HEK293 (cell line): ENCODE data around the gene EEF1AKMT3.

Source experiments
- CTCF ChIA-PET: fragments of 350-600 bp; formaldehyde crosslinking; extraction: SDS; loops from one replicate; lab custom pipeline; 2021; ENCODE audit warnings: antibody characterized with exemption; lab: Yijun Ruan, JAX
- POLR2A ChIA-PET: fragments of 300-600 bp; formaldehyde crosslinking; extraction: SDS; loops from one replicate; lab custom pipeline; 2020; ENCODE audit warnings: antibody characterized with exemption, inconsistent platforms; lab: Yijun Ruan, JAX
- H3K27ac ChIP-seq: fragments of 200-500 bp; sonication (Bioruptor generic); 2 replicates; pipeline ENCODE4 v1.5.1; 2014; ENCODE audit warnings: low read depth, low read length, control low read depth, inconsistent platforms; ENCODE audit errors: extremely low read depth
- H3K36me3 ChIP-seq, 2 experiments: fragments of 200-500 bp in 1 of 2; sonication (Bioruptor generic) in 1 of 2; 1 replicate in 1 of 2; 2 replicates in 1 of 2; pipeline ENCODE4 v1.5.1; 2014 to 2017; ENCODE audit warnings: inconsistent platforms in 2 of 2, low read length in 2 of 2; ENCODE audit not compliant: control insufficient read depth in 2 of 2, insufficient read depth in 1 of 2
- H3K4me1 ChIP-seq: fragments of 200-500 bp; sonication (Bioruptor generic); 2 replicates; pipeline ENCODE4 v1.5.1; 2014; ENCODE audit warnings: mild to moderate bottlenecking, low read length, inconsistent platforms; ENCODE audit not compliant: control insufficient read depth, insufficient read depth
- H3K4me3 ChIP-seq: 2 replicates; pipeline ENCODE4 v1.5.1; 2011; ENCODE audit warnings: low read depth, mild to moderate bottlenecking, control low read depth, low read length, moderate library complexity
- H3K9me3 ChIP-seq: fragments of 200-500 bp; sonication (Bioruptor generic); 2 replicates; pipeline ENCODE4 v1.5.1; 2014; ENCODE audit warnings: low read depth, low read length, inconsistent platforms; ENCODE audit not compliant: control insufficient read depth, insufficient read depth
- IKZF3 ChIP-seq: fragments of 450-650 bp; IDR thresholded peaks from 2 replicates; pipeline ENCODE4 v1.5.0; 2018; ENCODE audit warnings: missing biosample characterization, mild to moderate bottlenecking, missing genetic modification characterization, moderate library complexity
- TRIM28 ChIP-seq: IDR thresholded peaks from 2 replicates; pipeline ENCODE4 v1.6.1; 2011; ENCODE audit warnings: low read length, control low read depth, borderline replicate concordance
- YY1 ChIP-seq: fragments of 450-650 bp; formaldehyde crosslinking; IDR thresholded peaks from 2 replicates; pipeline ENCODE4 v1.5.1; 2018; ENCODE audit warnings: missing biosample characterization, missing genetic modification characterization
- ZNF157 ChIP-seq: fragments of 450-650 bp; formaldehyde crosslinking; IDR thresholded peaks from 2 replicates; pipeline ENCODE4 v1.5.1; 2016; ENCODE audit warnings: missing biosample characterization, missing genetic modification characterization
- ZNF184 ChIP-seq: fragments of 450-650 bp; IDR thresholded peaks from 2 replicates; pipeline ENCODE4 v1.5.1; 2018; ENCODE audit warnings: missing biosample characterization, mild to moderate bottlenecking, missing genetic modification characterization
- ZNF221 ChIP-seq: fragments of 450-650 bp; formaldehyde crosslinking; IDR thresholded peaks from 2 replicates; pipeline ENCODE4 v1.5.1; 2017; ENCODE audit warnings: missing biosample characterization, missing genetic modification characterization, borderline replicate concordance
- ZNF23 ChIP-seq: fragments of 450-650 bp; formaldehyde crosslinking; IDR thresholded peaks from 2 replicates; pipeline ENCODE4 v1.5.1; 2016; ENCODE audit warnings: missing biosample characterization, missing genetic modification characterization, borderline replicate concordance
- ZNF366 ChIP-seq: fragments of 450-650 bp; formaldehyde crosslinking; conservative IDR thresholded peaks from 2 replicates; pipeline ENCODE4 v1.5.1; 2016; ENCODE audit warnings: missing biosample characterization, missing genetic modification characterization
- ZNF394 ChIP-seq: fragments of 450-650 bp; formaldehyde crosslinking; IDR thresholded peaks from 2 replicates; pipeline ENCODE4 v1.5.1; 2016; ENCODE audit warnings: missing biosample characterization, missing genetic modification characterization, mild to moderate bottlenecking, moderate library complexity, borderline replicate concordance
- ZNF48 ChIP-seq: fragments of 450-650 bp; formaldehyde crosslinking; IDR thresholded peaks from 2 replicates; pipeline ENCODE4 v1.5.1; 2016; ENCODE audit warnings: missing biosample characterization, missing genetic modification characterization
- ZNF585B ChIP-seq: fragments of 450-650 bp; formaldehyde crosslinking; IDR thresholded peaks from 2 replicates; pipeline ENCODE4 v1.5.1; 2016; ENCODE audit warnings: missing biosample characterization, missing genetic modification characterization
- ZNF629 ChIP-seq: fragments of 450-650 bp; formaldehyde crosslinking; IDR thresholded peaks from 2 replicates; pipeline ENCODE4 v1.5.1; 2017; ENCODE audit warnings: missing biosample characterization, missing genetic modification characterization
- ZNF654 ChIP-seq: fragments of 450-650 bp; formaldehyde crosslinking; IDR thresholded peaks from 2 replicates; pipeline ENCODE4 v1.5.1; 2016; ENCODE audit warnings: low read depth, missing biosample characterization, missing genetic modification characterization
- ZNF658 ChIP-seq: fragments of 450-650 bp; formaldehyde crosslinking; IDR thresholded peaks from 2 replicates; pipeline ENCODE4; 2016; ENCODE audit warnings: missing biosample characterization, missing genetic modification characterization
- ZNF701 ChIP-seq: fragments of 450-650 bp; formaldehyde crosslinking; IDR thresholded peaks from 2 replicates; pipeline ENCODE4 v1.5.1; 2016; ENCODE audit warnings: missing biosample characterization, missing genetic modification characterization
- ZNF830 ChIP-seq: fragments of 450-650 bp; IDR thresholded peaks from 2 replicates; pipeline ENCODE4 v1.5.0; 2018; ENCODE audit warnings: missing biosample characterization, missing genetic modification characterization, low read depth, mild to moderate bottlenecking, moderate library complexity
- TF ChIP-seq, protein P1 (sequence below): fragments of 450-650 bp; formaldehyde crosslinking; optimal IDR thresholded peaks from 2 replicates; pipeline ENCODE3; 2016; ENCODE audit warnings: missing biosample characterization, mild to moderate bottlenecking, missing genetic modification characterization
- TF ChIP-seq, protein P2 (sequence below): fragments of 450-650 bp; formaldehyde crosslinking; IDR thresholded peaks from 2 replicates; pipeline ENCODE4 v1.5.1; 2017; ENCODE audit warnings: missing biosample characterization, missing genetic modification characterization
- TF ChIP-seq, protein P3 (sequence below): fragments of 450-650 bp; IDR thresholded peaks from 2 replicates; pipeline ENCODE4 v1.5.1; 2018; ENCODE audit warnings: missing biosample characterization, missing genetic modification characterization
- TF ChIP-seq, protein P4 (sequence below): fragments of 450-650 bp; formaldehyde crosslinking; IDR thresholded peaks from 2 replicates; pipeline ENCODE4 v1.5.1; 2016; ENCODE audit warnings: missing biosample characterization, missing genetic modification characterization, borderline replicate concordance
- TF ChIP-seq, protein P5 (sequence below): fragments of 450-650 bp; formaldehyde crosslinking; IDR thresholded peaks from 2 replicates; pipeline ENCODE4 v1.5.1; 2016; ENCODE audit warnings: missing biosample characterization, missing genetic modification characterization
- TF ChIP-seq, protein P6 (sequence below): fragments of 450-650 bp; formaldehyde crosslinking; IDR thresholded peaks from 2 replicates; pipeline ENCODE4 v1.5.1; 2017; ENCODE audit warnings: missing biosample characterization, missing genetic modification characterization

EEF1AKMT3 gene

DNA sequence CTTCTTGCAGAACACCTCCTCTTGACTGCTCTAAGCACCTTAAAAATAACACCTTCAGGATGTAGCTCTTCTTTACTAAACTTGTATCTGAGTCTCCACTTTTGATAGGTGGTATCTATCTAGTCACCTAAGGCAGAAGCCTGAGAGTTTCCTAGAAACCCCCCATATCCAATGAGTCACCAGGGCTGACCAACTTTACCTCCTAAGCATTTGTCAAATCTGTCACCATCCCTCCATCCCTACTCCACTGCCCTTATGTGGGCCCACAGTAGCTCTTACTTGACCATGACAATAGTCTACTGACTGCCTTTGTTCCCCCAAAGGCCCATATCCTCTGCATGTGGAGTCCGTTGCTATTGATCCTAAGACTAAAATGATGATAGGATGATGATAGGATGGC is 30.2 kb downstream of the EEF1AKMT3 start:
- H3K27ac ChIP-seq: no peak overlapping the region
- peaks cover 8 to 59% of the 10 kb centered on the region in 2 experiments; a peak in 2 of 3 replicates for H3K36me3 ChIP-seq
- H3K4me3 ChIP-seq: no peak overlapping the region
- ChIA-PET POLR2A (interaction anchor here (1.2 kb wide), 1 partner anchor 19 kb away, joined by 4 read pairs; no protein-coding TSS in a partner anchor), CTCF (interaction anchor here (0.6 to 3.1 kb wide), 24 partner anchors 9 to 1611 kb away, joined by 3 to 27 read pairs (median 4); partner anchors contain the start of genes AVIL and TSFM)
- H3K9me3 ChIP-seq: no peaks in the 10 kb centered on the region
- H3K4me1 ChIP-seq: no peaks in the 10 kb centered on the region
- TF ChIP-seq ZNF157 (tag by site-specific recombination) (peak; percentile 47), ZNF221 (tag by site-specific recombination) (no peak), TRIM28 (no peak), YY1 (tag by site-specific recombination) (no peak), ZNF366 (tag by site-specific recombination) (peak; percentile 49; the same call in 1 of the 2 replicates), ZNF585B (no peak), ZNF629 (tag by site-specific recombination) (no peak), ZNF184 (tag by site-specific recombination) (no peak), ZNF394 (no peak), ZNF48 (no peak)
- TF ChIP-seq, protein P1, sequence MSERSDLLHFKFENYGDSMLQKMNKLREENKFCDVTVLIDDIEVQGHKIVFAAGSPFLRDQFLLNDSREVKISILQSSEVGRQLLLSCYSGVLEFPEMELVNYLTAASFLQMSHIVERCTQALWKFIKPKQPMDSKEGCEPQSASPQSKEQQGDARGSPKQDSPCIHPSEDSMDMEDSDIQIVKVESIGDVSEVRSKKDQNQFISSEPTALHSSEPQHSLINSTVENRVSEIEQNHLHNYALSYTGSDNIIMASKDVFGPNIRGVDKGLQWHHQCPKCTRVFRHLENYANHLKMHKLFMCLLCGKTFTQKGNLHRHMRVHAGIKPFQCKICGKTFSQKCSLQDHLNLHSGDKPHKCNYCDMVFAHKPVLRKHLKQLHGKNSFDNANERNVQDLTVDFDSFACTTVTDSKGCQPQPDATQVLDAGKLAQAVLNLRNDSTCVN (tag by site-specific recombination): no peak
- TF ChIP-seq, protein P2, sequence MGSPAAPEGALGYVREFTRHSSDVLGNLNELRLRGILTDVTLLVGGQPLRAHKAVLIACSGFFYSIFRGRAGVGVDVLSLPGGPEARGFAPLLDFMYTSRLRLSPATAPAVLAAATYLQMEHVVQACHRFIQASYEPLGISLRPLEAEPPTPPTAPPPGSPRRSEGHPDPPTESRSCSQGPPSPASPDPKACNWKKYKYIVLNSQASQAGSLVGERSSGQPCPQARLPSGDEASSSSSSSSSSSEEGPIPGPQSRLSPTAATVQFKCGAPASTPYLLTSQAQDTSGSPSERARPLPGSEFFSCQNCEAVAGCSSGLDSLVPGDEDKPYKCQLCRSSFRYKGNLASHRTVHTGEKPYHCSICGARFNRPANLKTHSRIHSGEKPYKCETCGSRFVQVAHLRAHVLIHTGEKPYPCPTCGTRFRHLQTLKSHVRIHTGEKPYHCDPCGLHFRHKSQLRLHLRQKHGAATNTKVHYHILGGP (tag by site-specific recombination): peak; percentile 16; the same call in 1 of the 2 replicates

DNA sequence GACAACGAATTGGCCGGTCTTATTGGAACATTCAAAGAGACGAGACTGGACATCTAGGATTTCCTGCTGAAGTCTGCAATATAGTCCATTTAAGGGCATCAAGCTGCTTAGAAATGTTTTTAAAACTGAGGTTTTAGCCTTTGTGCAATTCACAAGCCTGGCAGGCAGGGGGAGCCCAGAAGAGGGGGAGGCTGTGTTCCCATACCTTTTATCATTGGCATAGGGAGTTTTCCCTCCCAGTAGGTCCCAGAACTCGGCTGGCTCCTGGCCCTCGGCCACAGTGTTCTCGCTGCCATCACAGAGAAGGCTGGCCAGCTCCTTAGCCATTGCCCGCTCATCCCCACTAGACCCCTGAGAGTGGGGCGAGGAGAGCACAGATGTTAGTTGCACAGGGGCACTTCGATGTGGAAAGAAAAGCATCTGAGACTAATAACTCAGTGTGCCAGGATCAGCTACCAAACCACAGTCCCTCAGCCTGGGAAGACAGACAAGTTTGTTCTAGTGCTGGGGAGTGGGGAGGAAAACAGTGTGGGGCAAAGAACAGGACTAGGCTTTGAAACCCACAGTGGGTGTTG is 31.0 kb downstream of the EEF1AKMT3 start:
- Histone ChIP-seq H3K36me3 (peaks cover 8 to 61% of the 10 kb centered on the region in 2 experiments; a peak in 2 of 3 replicates), H3K4me1 (no peaks in the 10 kb centered on the region), H3K4me3 (no peak overlapping the region), H3K27ac (no peak overlapping the region), H3K9me3 (no peaks in the 10 kb centered on the region)
- POLR2A ChIA-PET: interaction anchor here (1.2 kb wide), 1 partner anchor 20 kb away, joined by 4 read pairs; no protein-coding TSS in a partner anchor
- CTCF ChIA-PET: interaction anchor here (0.6 to 3.1 kb wide), 25 partner anchors 9 to 1612 kb away, joined by 3 to 27 read pairs (median 4); partner anchors contain the start of genes AVIL and TSFM
- TF ChIP-seq ZNF701: no peak
- no peak for TF ChIP-seq ZNF830 (tag by site-specific recombination)
- TF ChIP-seq, protein P3, sequence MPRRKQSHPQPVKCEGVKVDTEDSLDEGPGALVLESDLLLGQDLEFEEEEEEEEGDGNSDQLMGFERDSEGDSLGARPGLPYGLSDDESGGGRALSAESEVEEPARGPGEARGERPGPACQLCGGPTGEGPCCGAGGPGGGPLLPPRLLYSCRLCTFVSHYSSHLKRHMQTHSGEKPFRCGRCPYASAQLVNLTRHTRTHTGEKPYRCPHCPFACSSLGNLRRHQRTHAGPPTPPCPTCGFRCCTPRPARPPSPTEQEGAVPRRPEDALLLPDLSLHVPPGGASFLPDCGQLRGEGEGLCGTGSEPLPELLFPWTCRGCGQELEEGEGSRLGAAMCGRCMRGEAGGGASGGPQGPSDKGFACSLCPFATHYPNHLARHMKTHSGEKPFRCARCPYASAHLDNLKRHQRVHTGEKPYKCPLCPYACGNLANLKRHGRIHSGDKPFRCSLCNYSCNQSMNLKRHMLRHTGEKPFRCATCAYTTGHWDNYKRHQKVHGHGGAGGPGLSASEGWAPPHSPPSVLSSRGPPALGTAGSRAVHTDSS (tag by site-specific recombination): no peak
- TF ChIP-seq, protein P4, sequence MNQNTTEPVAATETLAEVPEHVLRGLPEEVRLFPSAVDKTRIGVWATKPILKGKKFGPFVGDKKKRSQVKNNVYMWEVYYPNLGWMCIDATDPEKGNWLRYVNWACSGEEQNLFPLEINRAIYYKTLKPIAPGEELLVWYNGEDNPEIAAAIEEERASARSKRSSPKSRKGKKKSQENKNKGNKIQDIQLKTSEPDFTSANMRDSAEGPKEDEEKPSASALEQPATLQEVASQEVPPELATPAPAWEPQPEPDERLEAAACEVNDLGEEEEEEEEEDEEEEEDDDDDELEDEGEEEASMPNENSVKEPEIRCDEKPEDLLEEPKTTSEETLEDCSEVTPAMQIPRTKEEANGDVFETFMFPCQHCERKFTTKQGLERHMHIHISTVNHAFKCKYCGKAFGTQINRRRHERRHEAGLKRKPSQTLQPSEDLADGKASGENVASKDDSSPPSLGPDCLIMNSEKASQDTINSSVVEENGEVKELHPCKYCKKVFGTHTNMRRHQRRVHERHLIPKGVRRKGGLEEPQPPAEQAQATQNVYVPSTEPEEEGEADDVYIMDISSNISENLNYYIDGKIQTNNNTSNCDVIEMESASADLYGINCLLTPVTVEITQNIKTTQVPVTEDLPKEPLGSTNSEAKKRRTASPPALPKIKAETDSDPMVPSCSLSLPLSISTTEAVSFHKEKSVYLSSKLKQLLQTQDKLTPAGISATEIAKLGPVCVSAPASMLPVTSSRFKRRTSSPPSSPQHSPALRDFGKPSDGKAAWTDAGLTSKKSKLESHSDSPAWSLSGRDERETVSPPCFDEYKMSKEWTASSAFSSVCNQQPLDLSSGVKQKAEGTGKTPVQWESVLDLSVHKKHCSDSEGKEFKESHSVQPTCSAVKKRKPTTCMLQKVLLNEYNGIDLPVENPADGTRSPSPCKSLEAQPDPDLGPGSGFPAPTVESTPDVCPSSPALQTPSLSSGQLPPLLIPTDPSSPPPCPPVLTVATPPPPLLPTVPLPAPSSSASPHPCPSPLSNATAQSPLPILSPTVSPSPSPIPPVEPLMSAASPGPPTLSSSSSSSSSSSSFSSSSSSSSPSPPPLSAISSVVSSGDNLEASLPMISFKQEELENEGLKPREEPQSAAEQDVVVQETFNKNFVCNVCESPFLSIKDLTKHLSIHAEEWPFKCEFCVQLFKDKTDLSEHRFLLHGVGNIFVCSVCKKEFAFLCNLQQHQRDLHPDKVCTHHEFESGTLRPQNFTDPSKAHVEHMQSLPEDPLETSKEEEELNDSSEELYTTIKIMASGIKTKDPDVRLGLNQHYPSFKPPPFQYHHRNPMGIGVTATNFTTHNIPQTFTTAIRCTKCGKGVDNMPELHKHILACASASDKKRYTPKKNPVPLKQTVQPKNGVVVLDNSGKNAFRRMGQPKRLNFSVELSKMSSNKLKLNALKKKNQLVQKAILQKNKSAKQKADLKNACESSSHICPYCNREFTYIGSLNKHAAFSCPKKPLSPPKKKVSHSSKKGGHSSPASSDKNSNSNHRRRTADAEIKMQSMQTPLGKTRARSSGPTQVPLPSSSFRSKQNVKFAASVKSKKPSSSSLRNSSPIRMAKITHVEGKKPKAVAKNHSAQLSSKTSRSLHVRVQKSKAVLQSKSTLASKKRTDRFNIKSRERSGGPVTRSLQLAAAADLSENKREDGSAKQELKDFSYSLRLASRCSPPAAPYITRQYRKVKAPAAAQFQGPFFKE (tag by site-specific recombination): no peak
- TF ChIP-seq, protein P5, sequence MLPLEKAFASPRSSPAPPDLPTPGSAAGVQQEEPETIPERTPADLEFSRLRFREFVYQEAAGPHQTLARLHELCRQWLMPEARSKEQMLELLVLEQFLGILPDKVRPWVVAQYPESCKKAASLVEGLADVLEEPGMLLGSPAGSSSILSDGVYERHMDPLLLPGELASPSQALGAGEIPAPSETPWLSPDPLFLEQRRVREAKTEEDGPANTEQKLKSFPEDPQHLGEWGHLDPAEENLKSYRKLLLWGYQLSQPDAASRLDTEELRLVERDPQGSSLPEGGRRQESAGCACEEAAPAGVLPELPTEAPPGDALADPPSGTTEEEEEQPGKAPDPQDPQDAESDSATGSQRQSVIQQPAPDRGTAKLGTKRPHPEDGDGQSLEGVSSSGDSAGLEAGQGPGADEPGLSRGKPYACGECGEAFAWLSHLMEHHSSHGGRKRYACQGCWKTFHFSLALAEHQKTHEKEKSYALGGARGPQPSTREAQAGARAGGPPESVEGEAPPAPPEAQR (tag by site-specific recombination): no peak
- peak; percentile 15; the same call in 1 of the 2 replicates for TF ChIP-seq ZNF654 (tag by site-specific recombination)
- no peak for TF ChIP-seq ZNF23 (tag by site-specific recombination)
- TF ChIP-seq, protein P6, sequence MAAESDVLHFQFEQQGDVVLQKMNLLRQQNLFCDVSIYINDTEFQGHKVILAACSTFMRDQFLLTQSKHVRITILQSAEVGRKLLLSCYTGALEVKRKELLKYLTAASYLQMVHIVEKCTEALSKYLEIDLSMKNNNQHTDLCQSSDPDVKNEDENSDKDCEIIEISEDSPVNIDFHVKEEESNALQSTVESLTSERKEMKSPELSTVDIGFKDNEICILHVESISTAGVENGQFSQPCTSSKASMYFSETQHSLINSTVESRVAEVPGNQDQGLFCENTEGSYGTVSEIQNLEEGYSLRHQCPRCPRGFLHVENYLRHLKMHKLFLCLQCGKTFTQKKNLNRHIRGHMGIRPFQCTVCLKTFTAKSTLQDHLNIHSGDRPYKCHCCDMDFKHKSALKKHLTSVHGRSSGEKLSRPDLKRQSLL (tag by site-specific recombination): no peak
- no peak for TF ChIP-seq ZNF658 (tag by site-specific recombination)
- TF ChIP-seq IKZF3: peak; percentile 37; the same call in 1 of the 2 replicates
